ENCODE data around the gene ACOXL. TPM values are rescaled to one million over a fixed set of nuclear protein-coding genes. Genes with fewer than 3 reads are reported as not detected.
A peak's percentile ranks its signal among the peaks of the same experiment; 100 is the strongest.

The ACOXL gene
- total and polyA plus RNA-seq, 9 of the 15 experiments (the other 6 are each of a cell fraction or from before 2014, with no cell fraction given), result 0.31 to 0.56 TPM; not detected in 7

DNA sequence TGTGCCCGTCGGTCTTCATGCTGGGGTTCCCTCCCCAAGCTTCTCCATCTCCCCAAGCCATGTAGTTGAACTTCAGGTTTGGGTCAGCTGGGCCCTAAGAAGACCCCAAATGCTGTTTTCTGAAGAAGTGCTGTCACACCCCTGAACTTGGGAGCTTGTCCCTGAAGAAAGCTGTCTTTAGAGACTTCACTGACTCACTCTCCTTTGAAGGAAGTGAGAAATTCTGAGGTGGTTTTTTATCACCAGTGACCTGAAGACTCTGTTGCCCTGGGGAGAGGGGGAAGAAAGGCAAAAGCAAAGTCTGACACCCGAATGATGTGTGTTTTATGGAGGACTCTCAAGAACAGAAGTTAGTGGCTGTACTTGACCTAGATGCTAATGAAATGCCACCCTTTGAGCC, 304.8 kb downstream of the ACOXL start:
- ChIA-PET CTCF (ENCODE audit: low intra/inter-chr PET ratio) (no interaction called here), POLR2A (interaction anchor here (0.6 kb wide), 2 partner anchors 20 to 34 kb away, joined by 3 read pairs; no protein-coding TSS in a partner anchor)
- in situ Hi-C loops (cut with MboI), result no loop called here

DNA sequence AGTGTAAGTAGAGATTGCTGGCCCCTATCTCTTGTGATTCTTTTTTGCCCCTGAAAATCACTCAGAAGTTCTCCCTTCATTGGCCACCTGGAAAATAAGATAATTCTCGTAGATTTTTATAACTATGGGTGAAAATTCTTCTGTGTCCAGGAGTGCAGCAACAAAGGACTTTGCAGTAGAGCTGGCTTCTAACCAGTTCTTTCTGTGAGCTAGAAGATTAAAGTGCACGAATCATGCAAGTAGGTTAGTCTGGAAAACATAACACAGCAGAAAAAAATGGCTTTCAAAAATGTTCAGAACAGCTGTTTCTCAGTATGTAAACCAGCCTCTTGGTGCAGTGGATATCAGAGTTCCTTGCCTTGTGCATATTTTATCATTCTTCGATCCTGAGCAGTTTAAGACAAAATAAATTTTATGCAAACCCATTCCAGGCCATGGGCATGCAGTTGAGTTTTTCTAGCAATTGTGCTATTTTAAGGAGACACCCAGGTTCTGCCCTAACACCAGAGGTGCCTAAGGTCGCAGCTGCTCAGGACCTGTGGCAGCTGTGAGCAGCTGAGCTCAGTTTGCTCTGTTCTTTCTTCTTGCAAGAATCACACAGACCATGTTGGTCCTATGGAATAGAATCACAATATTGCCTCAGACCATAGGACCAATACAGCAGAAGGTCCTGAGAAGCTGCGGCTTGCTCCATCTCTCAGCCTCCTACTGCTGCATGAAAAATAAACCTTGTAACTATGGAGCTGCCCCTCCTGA, 307.4 kb downstream of the ACOXL start:
- no peaks in the 10 kb centered on the region for H3K4me1 ChIP-seq (replicated peaks in 1 of 2; ENCODE audit: control insufficient read depth in 2 of 2, insufficient read depth in 2 of 2, low read length in 2 of 2)
- CTCF ChIA-PET (ENCODE audit: low intra/inter-chr PET ratio), result no interaction called here
- 2% methylated on average over 5 of the region's 5 CpGs for WGBS (ENCODE audit: insufficient coverage, low coverage, missing lambda C conversion rate)

More for the DNA sequence above, 304.8 kb downstream of the ACOXL start:
- Histone ChIP-seq H3K4me2 (ENCODE audit: insufficient read depth, low read length) (no peak overlapping the region), H3K4me3 (no peak overlapping the region), H3K9me3 (replicated peaks; ENCODE audit: control insufficient read depth, insufficient read depth, low read depth, low read length) (no peaks in the 10 kb centered on the region), H3K4me1 (replicated peaks in 1 of 2; ENCODE audit: control insufficient read depth in 2 of 2, insufficient read depth in 2 of 2, low read length in 2 of 2) (no peaks in the 10 kb centered on the region), H3K27me3 (ENCODE audit: control insufficient read depth in 2 of 2, insufficient read depth in 2 of 2, low read length in 2 of 2) (peaks cover 43 to 63% of the 10 kb centered on the region in 2 experiments; a peak in 4 of 5 replicates), H3K36me3 (ENCODE audit: control insufficient read depth, insufficient read depth, low read length) (no peaks in the 10 kb centered on the region), H3K79me2 (ENCODE audit: control insufficient read depth, insufficient read depth, low read length) (no peaks in the 10 kb centered on the region), H3K9me1 (ENCODE audit: control insufficient read depth, insufficient read depth, low read length) (no peaks in the 10 kb centered on the region), H2AFZ (ENCODE audit: low read depth, low read length) (no peak overlapping the region), H3K27ac (ENCODE audit: extremely low read depth, low read depth, low read length) (no peak overlapping the region), H4K20me1 (replicated peaks; ENCODE audit: control insufficient read depth, insufficient read depth, low read length) (no peaks in the 10 kb centered on the region; the same call in 1 of the 2 replicates), H3K9ac (ENCODE audit: insufficient read depth in 1 of 2, low read depth in 2 of 2, low read length in 2 of 2) (no peak overlapping the region)
- DNase-seq (ENCODE audit: extremely low read depth in 1 of 4, low spot score in 3 of 4) (no peak), FAIRE-seq (no peak), ATAC-seq (no peak)
- intact Hi-C loops (cut with micrococcal nuclease), result no loop called here
- 0% methylated on average over 3 of the region's 3 CpGs for WGBS (ENCODE audit: insufficient coverage, low coverage, missing lambda C conversion rate)
- no TSS peak for BruUV-seq (replicated peaks)
- TF ChIP-seq PCBP1 (IDR thresholded peaks at IDR 0.05; ENCODE audit: low read depth, low read length, poor library complexity, severe bottlenecking), result no peak
- no peak for TF ChIP-seq CHD1 (IDR thresholded peaks at IDR 0.05; ENCODE audit: low read length)
- TF ChIP-seq ETV1 (tag; conservative IDR thresholded peaks at IDR 0.05; ENCODE audit: low read depth), result no peak

More for the DNA sequence above, 307.4 kb downstream of the ACOXL start:
- DNase-seq (ENCODE audit: extremely low read depth in 1 of 4, low spot score in 3 of 4) (no peak), FAIRE-seq (no peak), ATAC-seq (no peak)
- H3K4me2 ChIP-seq (ENCODE audit: insufficient read depth, low read length), result no peak overlapping the region
- H3K4me3 ChIP-seq, result no peak overlapping the region
- H2AFZ ChIP-seq (ENCODE audit: low read depth, low read length), result no peak overlapping the region
- 0 out of 2 replicates have a peak, but pooled peaks cover 8% of the 10 kb centered on the region for H4K20me1 ChIP-seq (replicated peaks; ENCODE audit: control insufficient read depth, insufficient read depth, low read length)
- intact Hi-C loops (cut with micrococcal nuclease) (no loop called here), in situ Hi-C loops (cut with MboI) (no loop called here)
- no peaks in the 10 kb centered on the region for H3K9me1 ChIP-seq (ENCODE audit: control insufficient read depth, insufficient read depth, low read length)
- H3K9me3 ChIP-seq (replicated peaks; ENCODE audit: control insufficient read depth, insufficient read depth, low read depth, low read length), result no peaks in the 10 kb centered on the region
- POLR2A ChIA-PET, result interaction anchor here (0.6 kb wide), 1 partner anchor 55 kb away, joined by 3 read pairs; no protein-coding TSS in a partner anchor
- H3K27me3 ChIP-seq (ENCODE audit: control insufficient read depth in 2 of 2, insufficient read depth in 2 of 2, low read length in 2 of 2), result peaks cover 32 to 68% of the 10 kb centered on the region in 2 experiments
- BruUV-seq (replicated peaks), result no TSS peak
- no peak overlapping the region for H3K27ac ChIP-seq (ENCODE audit: extremely low read depth, low read depth, low read length)
- no peaks in the 10 kb centered on the region for H3K79me2 ChIP-seq (ENCODE audit: control insufficient read depth, insufficient read depth, low read length)
- TF ChIP-seq, protein P1, sequence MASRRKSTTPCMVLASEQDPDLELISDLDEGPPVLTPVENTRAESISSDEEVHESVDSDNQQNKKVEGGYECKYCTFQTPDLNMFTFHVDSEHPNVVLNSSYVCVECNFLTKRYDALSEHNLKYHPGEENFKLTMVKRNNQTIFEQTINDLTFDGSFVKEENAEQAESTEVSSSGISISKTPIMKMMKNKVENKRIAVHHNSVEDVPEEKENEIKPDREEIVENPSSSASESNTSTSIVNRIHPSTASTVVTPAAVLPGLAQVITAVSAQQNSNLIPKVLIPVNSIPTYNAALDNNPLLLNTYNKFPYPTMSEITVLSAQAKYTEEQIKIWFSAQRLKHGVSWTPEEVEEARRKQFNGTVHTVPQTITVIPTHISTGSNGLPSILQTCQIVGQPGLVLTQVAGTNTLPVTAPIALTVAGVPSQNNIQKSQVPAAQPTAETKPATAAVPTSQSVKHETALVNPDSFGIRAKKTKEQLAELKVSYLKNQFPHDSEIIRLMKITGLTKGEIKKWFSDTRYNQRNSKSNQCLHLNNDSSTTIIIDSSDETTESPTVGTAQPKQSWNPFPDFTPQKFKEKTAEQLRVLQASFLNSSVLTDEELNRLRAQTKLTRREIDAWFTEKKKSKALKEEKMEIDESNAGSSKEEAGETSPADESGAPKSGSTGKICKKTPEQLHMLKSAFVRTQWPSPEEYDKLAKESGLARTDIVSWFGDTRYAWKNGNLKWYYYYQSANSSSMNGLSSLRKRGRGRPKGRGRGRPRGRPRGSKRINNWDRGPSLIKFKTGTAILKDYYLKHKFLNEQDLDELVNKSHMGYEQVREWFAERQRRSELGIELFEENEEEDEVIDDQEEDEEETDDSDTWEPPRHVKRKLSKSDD (conservative IDR thresholded peaks at IDR 0.05; ENCODE audit: low read length), result no peak
- TF ChIP-seq PML (IDR thresholded peaks at IDR 0.05; ENCODE audit: low read length) (no peak), DACH1 (IDR thresholded peaks at IDR 0.05; ENCODE audit: partially characterized antibody) (peak; percentile 22)
- TF ChIP-seq, protein P2, sequence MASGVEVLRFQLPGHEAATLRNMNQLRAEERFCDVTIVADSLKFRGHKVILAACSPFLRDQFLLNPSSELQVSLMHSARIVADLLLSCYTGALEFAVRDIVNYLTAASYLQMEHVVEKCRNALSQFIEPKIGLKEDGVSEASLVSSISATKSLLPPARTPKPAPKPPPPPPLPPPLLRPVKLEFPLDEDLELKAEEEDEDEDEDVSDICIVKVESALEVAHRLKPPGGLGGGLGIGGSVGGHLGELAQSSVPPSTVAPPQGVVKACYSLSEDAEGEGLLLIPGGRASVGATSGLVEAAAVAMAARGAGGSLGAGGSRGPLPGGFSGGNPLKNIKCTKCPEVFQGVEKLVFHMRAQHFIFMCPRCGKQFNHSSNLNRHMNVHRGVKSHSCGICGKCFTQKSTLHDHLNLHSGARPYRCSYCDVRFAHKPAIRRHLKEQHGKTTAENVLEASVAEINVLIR (CRISPR knock-in tag; IDR thresholded peaks at IDR 0.05), result no peak
- no peaks in the 10 kb centered on the region for H3K36me3 ChIP-seq (ENCODE audit: control insufficient read depth, insufficient read depth, low read length)
- H3K9ac ChIP-seq (ENCODE audit: insufficient read depth in 1 of 2, low read depth in 2 of 2, low read length in 2 of 2), result no peak overlapping the region

Measured in K562 (cell line).